COLO668 (cell line): Measurements from ENCODE around the gene CDCA4.

Experiments used
- DNase-seq: peaks from one replicate; lab custom pipeline; 2025; ENCODE audit not compliant: unreplicated experiment; lab: John Stamatoyannopoulos, UW

Gene CDCA4

GRCh38 chr14:105014631-105015030 is 6.3 kb downstream of the CDCA4 start:
- DNase-seq = no peak

- no peak for DNase-seq
Measured at GRCh38 chr14:105014032-105014431, 6.9 kb downstream of the CDCA4 start.

- DNase-seq = peak; percentile 30
Measured at GRCh38 chr14:105013150-105013785, 7.6 kb downstream of the CDCA4 start.

- no peak for DNase-seq
Measured at GRCh38 chr14:105012171-105012985, 8.5 kb downstream of the CDCA4 start.

GRCh38 chr14:105011312-105011990 is 9.4 kb downstream of the CDCA4 start:
- DNase-seq = no peak

- no peak for DNase-seq
Measured at GRCh38 chr14:105010891-105011291, 10.0 kb downstream of the CDCA4 start.

GRCh38 chr14:105010106-105010505 is 10.8 kb downstream of the CDCA4 start:
- no peak for DNase-seq

- no peak for DNase-seq
Measured at GRCh38 chr14:105007593-105008264, 13.2 kb downstream of the CDCA4 start.

- no peak for DNase-seq
Measured at GRCh38 chr14:105006831-105007592, 13.9 kb downstream of the CDCA4 start.

GRCh38 chr14:105005929-105006830 is 14.7 kb downstream of the CDCA4 start:
- no peak for DNase-seq

- DNase-seq = no peak
Measured at GRCh38 chr14:105005329-105005928, 15.5 kb downstream of the CDCA4 start.

- no peak for DNase-seq
Measured at GRCh38 chr14:104999361-104999760, 21.5 kb downstream of the CDCA4 start.

GRCh38 chr14:104998801-104999200 is 22.1 kb downstream of the CDCA4 start:
- DNase-seq = no peak

- no peak for DNase-seq
Measured at GRCh38 chr14:104996483-104996882, 24.4 kb downstream of the CDCA4 start.

- no peak for DNase-seq
Measured at GRCh38 chr14:104996032-104996431, 24.9 kb downstream of the CDCA4 start.

GRCh38 chr14:104994978-104995377 is 25.9 kb downstream of the CDCA4 start:
- DNase-seq = no peak

- DNase-seq = no peak
Measured at GRCh38 chr14:104993808-104994591, 26.9 kb downstream of the CDCA4 start.

- DNase-seq = peak; percentile 69
Measured at GRCh38 chr14:104993306-104993705, 27.6 kb downstream of the CDCA4 start.
